Nephron progenitor cell (in vitro differentiated cells): Measurements from ENCODE around the gene MAN1A2.

Experiments
- DNase-seq: peaks from one replicate; pipeline ENCODE4 v3.0.0; 2021
- H3K27ac Mint-ChIP-seq: 2 replicates; pipeline ENCODE4 v1.8.0; 2021; ENCODE audit warnings: mild to moderate bottlenecking, moderate library complexity, mixed read lengths
- H3K27me3 Mint-ChIP-seq: 2 replicates; pipeline ENCODE4 v1.8.0; 2021; ENCODE audit warnings: mild to moderate bottlenecking, low read depth, mixed read lengths; ENCODE audit not compliant: poor library complexity
- H3K36me3 Mint-ChIP-seq: 2 replicates; pipeline ENCODE4 v1.8.0; 2021; ENCODE audit warnings: low read depth, mixed read lengths
- H3K4me1 Mint-ChIP-seq: 2 replicates; pipeline ENCODE4 v1.8.0; 2021; ENCODE audit warnings: mixed read lengths
- H3K4me3 Mint-ChIP-seq: 2 replicates; pipeline ENCODE4 v1.8.0; 2021; ENCODE audit warnings: mild to moderate bottlenecking, moderate library complexity, mixed read lengths
- H3K9me3 Mint-ChIP-seq: 2 replicates; pipeline ENCODE4 v1.8.0; 2021; ENCODE audit warnings: mild to moderate bottlenecking, moderate library complexity, mixed read lengths
- TF ChIP-seq, protein P1 (sequence below): fragments of 200-600 bp; sonication (generic); IDR thresholded peaks from 2 replicates; pipeline ENCODE4 v1.5.0; 2021; ENCODE audit warnings: antibody characterized with exemption

MAN1A2 gene

DNA sequence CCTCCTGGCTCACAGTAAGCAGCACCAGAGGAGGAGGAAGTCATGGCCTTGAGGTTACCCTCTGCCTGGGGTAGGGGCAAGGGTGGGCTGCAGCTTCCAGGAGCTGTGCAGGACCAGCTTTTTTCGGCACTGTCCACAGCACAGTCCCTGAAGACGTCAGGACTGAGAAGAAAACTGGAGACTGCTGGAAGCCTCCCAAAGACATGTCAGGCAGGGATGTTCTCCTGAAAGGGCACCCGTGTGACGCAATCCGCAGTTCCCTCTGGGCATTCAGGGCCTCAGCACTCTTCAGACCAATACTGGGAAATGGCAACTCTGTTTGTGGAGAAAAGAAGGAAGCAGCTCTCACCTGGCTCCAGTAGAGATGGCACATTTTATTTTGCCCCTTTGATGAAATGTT is 173.8 kb downstream of the MAN1A2 start:
- no peaks in the 10 kb centered on the region for H3K4me1 Mint-ChIP-seq
- peaks cover 3% of the 10 kb centered on the region for H3K27me3 Mint-ChIP-seq
- no peaks in the 10 kb centered on the region for H3K36me3 Mint-ChIP-seq
- H3K27ac Mint-ChIP-seq: no peak overlapping the region
- H3K9me3 Mint-ChIP-seq: no peaks in the 10 kb centered on the region
- DNase-seq: no peak
- no peak overlapping the region for H3K4me3 Mint-ChIP-seq
- TF ChIP-seq, protein P1, sequence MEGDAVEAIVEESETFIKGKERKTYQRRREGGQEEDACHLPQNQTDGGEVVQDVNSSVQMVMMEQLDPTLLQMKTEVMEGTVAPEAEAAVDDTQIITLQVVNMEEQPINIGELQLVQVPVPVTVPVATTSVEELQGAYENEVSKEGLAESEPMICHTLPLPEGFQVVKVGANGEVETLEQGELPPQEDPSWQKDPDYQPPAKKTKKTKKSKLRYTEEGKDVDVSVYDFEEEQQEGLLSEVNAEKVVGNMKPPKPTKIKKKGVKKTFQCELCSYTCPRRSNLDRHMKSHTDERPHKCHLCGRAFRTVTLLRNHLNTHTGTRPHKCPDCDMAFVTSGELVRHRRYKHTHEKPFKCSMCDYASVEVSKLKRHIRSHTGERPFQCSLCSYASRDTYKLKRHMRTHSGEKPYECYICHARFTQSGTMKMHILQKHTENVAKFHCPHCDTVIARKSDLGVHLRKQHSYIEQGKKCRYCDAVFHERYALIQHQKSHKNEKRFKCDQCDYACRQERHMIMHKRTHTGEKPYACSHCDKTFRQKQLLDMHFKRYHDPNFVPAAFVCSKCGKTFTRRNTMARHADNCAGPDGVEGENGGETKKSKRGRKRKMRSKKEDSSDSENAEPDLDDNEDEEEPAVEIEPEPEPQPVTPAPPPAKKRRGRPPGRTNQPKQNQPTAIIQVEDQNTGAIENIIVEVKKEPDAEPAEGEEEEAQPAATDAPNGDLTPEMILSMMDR: no peak

DNA sequence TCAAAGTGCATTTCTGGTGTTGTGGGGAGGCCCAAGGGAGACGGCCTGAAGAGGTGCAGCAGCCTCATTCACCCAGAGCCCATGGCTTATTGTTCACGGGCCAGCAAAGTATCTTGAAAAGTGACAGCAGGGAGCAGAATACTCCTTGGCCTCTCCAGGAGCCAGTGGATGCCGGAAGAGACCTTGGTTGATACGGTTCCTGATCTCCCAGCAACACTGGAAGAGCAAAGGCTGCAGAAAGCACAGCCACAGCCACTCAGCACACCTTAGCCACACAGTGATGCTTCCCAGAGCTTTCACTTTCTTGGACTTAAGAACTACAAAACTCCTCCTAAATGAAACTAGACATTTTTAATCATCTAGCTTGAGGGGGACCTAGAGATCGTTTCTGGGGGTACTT is 174.3 kb downstream of the MAN1A2 start:
- Mint-ChIP-seq H3K9me3 (no peaks in the 10 kb centered on the region), H3K27me3 (peaks cover 3% of the 10 kb centered on the region), H3K27ac (no peak overlapping the region), H3K4me3 (no peak overlapping the region), H3K4me1 (no peaks in the 10 kb centered on the region), H3K36me3 (no peaks in the 10 kb centered on the region)
- TF ChIP-seq, protein P1: no peak
- DNase-seq: no peak

DNA sequence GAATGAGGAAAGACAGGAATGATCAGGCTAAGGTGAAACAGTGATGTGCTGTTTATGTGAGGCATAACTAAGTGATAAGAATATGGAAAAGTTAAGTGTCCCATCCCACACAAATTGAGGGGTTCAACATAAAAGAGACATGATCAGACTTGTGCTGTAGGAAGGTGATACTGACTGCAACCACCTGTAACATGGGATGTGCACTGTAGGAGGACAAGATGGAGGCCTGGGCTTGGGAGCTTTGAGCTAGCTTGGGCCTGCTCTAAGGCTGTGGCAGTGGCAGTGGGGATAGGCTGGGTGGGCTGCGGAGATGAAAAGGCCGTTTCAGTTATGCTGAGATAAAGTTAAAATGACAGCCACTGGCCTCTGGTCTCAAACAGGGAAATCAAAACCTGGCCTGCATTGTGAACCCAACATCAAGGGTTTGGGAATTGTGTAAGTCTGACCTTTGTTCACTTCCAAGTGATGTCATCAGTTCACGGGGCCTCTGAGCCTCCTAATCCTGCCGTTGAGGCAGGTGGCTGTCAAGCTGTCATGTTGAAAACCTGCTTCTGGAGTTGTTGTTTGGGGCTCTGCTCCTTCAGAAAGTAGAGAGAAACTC is 177.4 kb downstream of the MAN1A2 start:
- H3K4me3 Mint-ChIP-seq: no peak overlapping the region
- no peaks in the 10 kb centered on the region for H3K36me3 Mint-ChIP-seq

DNA sequence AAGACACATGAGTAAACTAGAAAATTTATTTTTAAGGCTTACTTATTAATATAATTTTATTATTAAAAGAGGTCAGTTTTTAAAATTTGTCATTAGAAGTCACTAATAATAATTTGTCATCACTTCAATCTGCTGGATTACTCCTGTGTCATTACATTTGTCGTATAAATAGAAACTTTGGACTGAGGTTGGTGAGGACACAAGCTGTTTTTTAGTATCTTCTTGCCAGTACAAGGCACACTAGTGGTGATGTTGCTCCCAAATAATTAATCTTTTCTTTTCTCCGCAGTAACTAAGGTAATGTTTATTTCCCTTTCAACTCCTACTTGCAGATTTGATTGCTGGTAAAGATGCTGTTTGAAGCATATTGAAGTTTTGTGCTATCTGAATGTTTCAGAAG is 179.2 kb downstream of the MAN1A2 start:
- no peaks in the 10 kb centered on the region for H3K36me3 Mint-ChIP-seq
- no peak for DNase-seq
- H3K27me3 Mint-ChIP-seq: peaks cover 3% of the 10 kb centered on the region
- no peaks in the 10 kb centered on the region for H3K9me3 Mint-ChIP-seq
- no peak overlapping the region for H3K4me3 Mint-ChIP-seq
- TF ChIP-seq, protein P1: no peak
- no peak overlapping the region for H3K27ac Mint-ChIP-seq
- no peaks in the 10 kb centered on the region for H3K4me1 Mint-ChIP-seq

More for the DNA sequence above, 177.4 kb downstream of the MAN1A2 start:
- TF ChIP-seq, protein P1: no peak
- peaks cover 3% of the 10 kb centered on the region for H3K27me3 Mint-ChIP-seq
- H3K4me1 Mint-ChIP-seq: no peaks in the 10 kb centered on the region
- no peaks in the 10 kb centered on the region for H3K9me3 Mint-ChIP-seq
- no peak for DNase-seq
- H3K27ac Mint-ChIP-seq: no peak overlapping the region

DNA sequence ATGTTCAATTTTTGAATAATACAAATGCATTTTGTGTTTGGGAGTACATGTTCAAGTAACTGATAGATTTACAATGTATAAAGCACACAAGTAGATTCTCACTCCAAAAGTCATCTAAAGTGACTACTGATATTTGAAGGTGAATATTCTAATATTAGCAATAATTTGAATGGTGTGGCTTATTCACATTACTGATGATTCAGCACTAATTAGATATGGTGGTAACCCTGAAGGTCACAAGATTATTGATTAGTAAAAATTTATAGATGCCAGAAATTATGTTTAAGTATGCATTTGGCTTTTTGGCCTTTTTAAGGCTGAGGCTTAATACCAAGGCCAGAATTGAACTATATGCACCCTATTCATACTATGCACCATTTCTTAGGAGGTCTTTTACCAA is 186.2 kb downstream of the MAN1A2 start:
- H3K27me3 Mint-ChIP-seq: peaks cover 11% of the 10 kb centered on the region
- no peak overlapping the region for H3K27ac Mint-ChIP-seq
- H3K4me1 Mint-ChIP-seq: no peaks in the 10 kb centered on the region
- TF ChIP-seq, protein P1: no peak
- no peak overlapping the region for H3K4me3 Mint-ChIP-seq
- H3K9me3 Mint-ChIP-seq: peaks cover 4% of the 10 kb centered on the region
- no peaks in the 10 kb centered on the region for H3K36me3 Mint-ChIP-seq
- no peak for DNase-seq

DNA sequence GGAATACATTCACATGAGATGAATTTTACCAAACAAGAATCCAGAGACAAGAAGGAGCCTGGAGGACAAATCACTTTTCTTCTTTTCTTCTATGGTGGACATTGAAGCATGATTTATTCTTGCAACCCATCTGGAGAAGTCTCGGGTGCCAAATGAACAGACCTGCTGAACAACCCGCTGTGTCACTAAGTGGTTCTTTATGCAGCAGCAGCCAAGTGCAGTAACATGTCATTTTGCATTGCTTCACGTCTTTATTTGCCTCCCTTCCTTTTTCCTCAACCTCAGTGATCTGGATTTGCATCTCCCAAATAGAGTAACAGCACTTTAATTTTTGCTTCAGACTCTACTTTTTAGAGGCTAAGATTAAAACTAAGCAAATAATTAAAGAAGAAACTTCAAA is 188.6 kb downstream of the MAN1A2 start:
- H3K27me3 Mint-ChIP-seq: peaks cover 11% of the 10 kb centered on the region
- peaks cover 16% of the 10 kb centered on the region for H3K9me3 Mint-ChIP-seq
- no peaks in the 10 kb centered on the region for H3K36me3 Mint-ChIP-seq
- TF ChIP-seq, protein P1: no peak
- H3K4me3 Mint-ChIP-seq: no peak overlapping the region
- H3K27ac Mint-ChIP-seq: no peak overlapping the region
- H3K4me1 Mint-ChIP-seq: no peaks in the 10 kb centered on the region
- DNase-seq: no peak
